HS-27A (cell line): Measurements from ENCODE around the gene AXDND1.

Source experiments
- DNase-seq: peaks from one replicate; pipeline ENCODE4 v3.0.0-alpha.2; 2012; ENCODE audit warnings: low read depth, missing footprints

The AXDND1 gene

GRCh38 chr1:179575497-179576314, 209.9 kb downstream of the AXDND1 start, which contains the start of gene NPHS2:
TSS of gene NPHS2 (minus strand) at chr1:179575948. CDS start at chr1:179575864, 84 bp downstream.
- no peak for DNase-seq

- DNase-seq: no peak
Measured at GRCh38 chr1:179576509-179576908, 210.7 kb downstream of the AXDND1 start.

GRCh38 chr1:179583771-179584320, 218.1 kb downstream of the AXDND1 start:
- no peak for DNase-seq

- DNase-seq: no peak
Measured at GRCh38 chr1:179586107-179586823, 220.5 kb downstream of the AXDND1 start.

GRCh38 chr1:179587336-179587735, 221.6 kb downstream of the AXDND1 start:
- DNase-seq: no peak

- no peak for DNase-seq
Measured at GRCh38 chr1:179588425-179589024, 222.8 kb downstream of the AXDND1 start.

- no peak for DNase-seq
Measured at GRCh38 chr1:179589509-179589908, 223.7 kb downstream of the AXDND1 start.

GRCh38 chr1:179590671-179591070, 224.9 kb downstream of the AXDND1 start:
- DNase-seq: no peak

GRCh38 chr1:179591253-179591591, 225.5 kb downstream of the AXDND1 start:
- DNase-seq: no peak

GRCh38 chr1:179591592-179592580, 226.1 kb downstream of the AXDND1 start, which contains the start of gene TDRD5:
TSS of gene TDRD5 (plus strand) at chr1:179591832. CDS start at chr1:179592616, 784 bp downstream.
- DNase-seq: no peak

GRCh38 chr1:179598631-179599030, 232.9 kb downstream of the AXDND1 start:
- DNase-seq: no peak

- no peak for DNase-seq
Measured at GRCh38 chr1:179599623-179600249, 234.0 kb downstream of the AXDND1 start.

- DNase-seq: no peak
Measured at GRCh38 chr1:179601093-179601492, 235.3 kb downstream of the AXDND1 start.
